Mesenchymal stem cell (in vitro differentiated cells and primary cell): Measurements from ENCODE around the gene HOXB1.

Source experiments
- DNase-seq: peaks from one replicate; pipeline ENCODE4 v3.0.0-alpha.2; 2013
- H2AFZ ChIP-seq: one replicate; pipeline ENCODE4 v1.6.1; 2013; ENCODE audit warnings: low read depth, mild to moderate bottlenecking, control low read depth, inconsistent platforms, low read length, moderate library complexity
- H2AK5ac ChIP-seq: 2 replicates; pipeline ENCODE4 v1.6.1; 2013; ENCODE audit warnings: low read length, moderate library complexity, mild to moderate bottlenecking, inconsistent platforms; ENCODE audit not compliant: severe bottlenecking
- H2BK120ac ChIP-seq: one replicate; pipeline ENCODE4 v1.6.1; 2013; ENCODE audit warnings: low read depth, mild to moderate bottlenecking, inconsistent platforms, low read length, moderate library complexity
- H2BK12ac ChIP-seq, 2 experiments: one replicate each; pipeline ENCODE4 v1.6.1; 2013; ENCODE audit warnings: inconsistent platforms in 2 of 2, low read length in 2 of 2, mild to moderate bottlenecking in 2 of 2, moderate library complexity in 2 of 2, control low read depth in 1 of 2
- H2BK15ac ChIP-seq: one replicate; pipeline ENCODE4 v1.6.1; 2013; ENCODE audit warnings: mild to moderate bottlenecking, low read depth, inconsistent platforms; ENCODE audit not compliant: poor library complexity, severe bottlenecking
- H2BK5ac ChIP-seq: 2 replicates; pipeline ENCODE4 v1.6.1; 2013; ENCODE audit warnings: low read depth, mild to moderate bottlenecking, low read length, control low read depth, inconsistent platforms; ENCODE audit not compliant: poor library complexity, severe bottlenecking
- H3K14ac ChIP-seq, 2 experiments: one replicate each; pipeline ENCODE4 v1.6.1; 2013; ENCODE audit warnings: inconsistent platforms in 2 of 2, low read length in 2 of 2, control low read depth in 1 of 2, mild to moderate bottlenecking in 1 of 2, moderate library complexity in 1 of 2
- H3K18ac ChIP-seq, 2 experiments: one replicate each; pipeline ENCODE4 v1.6.1; 2013; ENCODE audit warnings: inconsistent platforms in 2 of 2, low read length in 2 of 2, control low read depth in 1 of 2, low read depth in 1 of 2, mild to moderate bottlenecking in 1 of 2
- H3K23ac ChIP-seq, 2 experiments: one replicate each; pipeline ENCODE4 v1.6.1; 2013; ENCODE audit warnings: inconsistent platforms in 2 of 2, low read length in 2 of 2, mild to moderate bottlenecking in 2 of 2, moderate library complexity in 2 of 2, control low read depth in 1 of 2
- H3K27ac ChIP-seq: 2 replicates; pipeline ENCODE4 v1.5.1; 2013; ENCODE audit warnings: mild to moderate bottlenecking, moderate library complexity, low read length, control low read depth, inconsistent platforms; ENCODE audit not compliant: poor library complexity, severe bottlenecking
- H3K27me3 ChIP-seq, 2 experiments: 2 replicates each; pipeline versions ENCODE4 v1.6.1 to v1.7.0; 2013; ENCODE audit warnings: low read length in 2 of 2, mild to moderate bottlenecking in 2 of 2, moderate library complexity in 2 of 2, control low read depth in 1 of 2, inconsistent platforms in 1 of 2; ENCODE audit not compliant: control insufficient read depth in 1 of 2, insufficient read depth in 1 of 2
- H3K36me3 ChIP-seq, 2 experiments: 2 replicates each; pipeline versions ENCODE4 v1.6.1 to v1.7.0; 2013; ENCODE audit warnings: low read length in 2 of 2, control low read depth in 1 of 2, inconsistent platforms in 1 of 2, low read depth in 1 of 2, mild to moderate bottlenecking in 1 of 2; ENCODE audit not compliant: insufficient read depth in 2 of 2, control insufficient read depth in 1 of 2
- H3K4ac ChIP-seq, 2 experiments: one replicate each; pipeline ENCODE4 v1.6.1; 2013; ENCODE audit warnings: inconsistent platforms in 2 of 2, low read length in 2 of 2, mild to moderate bottlenecking in 2 of 2, moderate library complexity in 2 of 2, control low read depth in 1 of 2, low read depth in 1 of 2
- H3K4me1 ChIP-seq: 2 replicates; pipeline ENCODE4 v1.6.1; 2013; ENCODE audit warnings: low read depth, low read length, control low read depth; ENCODE audit not compliant: control insufficient read depth, insufficient read depth
- H3K4me2 ChIP-seq: 2 replicates; pipeline ENCODE4 v1.6.1; 2013; ENCODE audit warnings: low read length, mild to moderate bottlenecking, inconsistent platforms; ENCODE audit not compliant: poor library complexity, severe bottlenecking
- H3K4me3 ChIP-seq, 2 experiments: 2 replicates each; pipeline versions ENCODE4 v1.5.1 to v1.7.0; 2013; ENCODE audit warnings: low read length in 2 of 2, mild to moderate bottlenecking in 2 of 2, control low read depth in 1 of 2, low read depth in 1 of 2; ENCODE audit not compliant: insufficient read depth in 1 of 2
- H3K79me1 ChIP-seq: replicated peaks from 2 replicates; pipeline ENCODE4 v1.6.1; 2013; ENCODE audit warnings: mild to moderate bottlenecking, control low read depth, low read length, inconsistent platforms; ENCODE audit not compliant: poor library complexity, severe bottlenecking
- H3K9ac ChIP-seq: 2 replicates; pipeline ENCODE4 v1.7.0; 2013; ENCODE audit warnings: mild to moderate bottlenecking, low read length, moderate library complexity
- H3K9me3 ChIP-seq: 2 replicates; pipeline ENCODE4 v1.7.0; 2013; ENCODE audit warnings: mild to moderate bottlenecking, low read length; ENCODE audit not compliant: control insufficient read depth
- H4K8ac ChIP-seq: one replicate; pipeline ENCODE4 v1.6.1; 2013; ENCODE audit warnings: inconsistent platforms, mild to moderate bottlenecking, low read length, moderate library complexity
- H4K91ac ChIP-seq: one replicate; pipeline ENCODE4 v1.6.1; 2013; ENCODE audit warnings: mild to moderate bottlenecking, low read length, inconsistent platforms
- WGBS: methylation state at CpG from one replicate; pipeline ENCODE4 v1.1.7; 2013; ENCODE audit warnings: mixed read lengths; 5-methylcytosine and 5-hydroxymethylcytosine counted together

The HOXB1 gene

DNA sequence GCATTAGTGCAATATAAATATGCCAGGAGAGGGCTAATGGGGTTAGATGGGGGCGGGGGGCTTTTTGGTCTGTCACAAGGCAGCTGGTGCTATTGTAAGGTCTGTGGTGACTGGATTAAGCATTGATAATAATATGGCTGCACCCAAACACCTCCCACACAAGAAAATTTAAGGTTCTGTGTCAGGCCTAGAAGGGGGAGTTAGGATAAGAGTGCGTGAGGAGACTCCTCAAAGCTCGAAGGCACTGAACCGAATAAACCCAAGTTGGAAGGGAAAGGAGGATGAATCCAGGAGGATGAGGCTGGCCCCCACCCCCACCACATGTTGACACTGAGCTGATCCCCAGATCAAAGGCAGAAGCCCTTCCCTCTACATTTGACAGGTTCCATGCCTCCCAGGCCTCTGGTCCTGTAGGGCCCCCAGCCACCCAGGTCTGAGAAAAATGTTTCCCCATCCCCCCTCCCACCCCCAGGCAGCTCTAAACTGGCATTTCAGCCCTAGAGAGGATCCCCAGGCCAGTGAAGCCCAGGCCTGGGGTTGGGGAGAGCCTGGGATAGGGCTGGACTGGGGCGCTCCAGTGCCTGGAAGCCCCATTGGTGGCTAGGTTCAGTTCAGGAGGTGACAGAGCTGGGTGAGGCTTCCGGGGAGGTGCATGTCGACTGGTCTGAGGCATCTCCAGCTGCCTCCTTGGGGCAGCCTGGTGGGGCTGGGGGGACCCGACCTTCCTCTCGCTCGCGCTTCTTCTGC is 1.7 kb downstream of the HOXB1 start:
- peaks cover 10 to 17% of the 10 kb centered on the region in 2 experiments for H3K27me3 ChIP-seq

DNA sequence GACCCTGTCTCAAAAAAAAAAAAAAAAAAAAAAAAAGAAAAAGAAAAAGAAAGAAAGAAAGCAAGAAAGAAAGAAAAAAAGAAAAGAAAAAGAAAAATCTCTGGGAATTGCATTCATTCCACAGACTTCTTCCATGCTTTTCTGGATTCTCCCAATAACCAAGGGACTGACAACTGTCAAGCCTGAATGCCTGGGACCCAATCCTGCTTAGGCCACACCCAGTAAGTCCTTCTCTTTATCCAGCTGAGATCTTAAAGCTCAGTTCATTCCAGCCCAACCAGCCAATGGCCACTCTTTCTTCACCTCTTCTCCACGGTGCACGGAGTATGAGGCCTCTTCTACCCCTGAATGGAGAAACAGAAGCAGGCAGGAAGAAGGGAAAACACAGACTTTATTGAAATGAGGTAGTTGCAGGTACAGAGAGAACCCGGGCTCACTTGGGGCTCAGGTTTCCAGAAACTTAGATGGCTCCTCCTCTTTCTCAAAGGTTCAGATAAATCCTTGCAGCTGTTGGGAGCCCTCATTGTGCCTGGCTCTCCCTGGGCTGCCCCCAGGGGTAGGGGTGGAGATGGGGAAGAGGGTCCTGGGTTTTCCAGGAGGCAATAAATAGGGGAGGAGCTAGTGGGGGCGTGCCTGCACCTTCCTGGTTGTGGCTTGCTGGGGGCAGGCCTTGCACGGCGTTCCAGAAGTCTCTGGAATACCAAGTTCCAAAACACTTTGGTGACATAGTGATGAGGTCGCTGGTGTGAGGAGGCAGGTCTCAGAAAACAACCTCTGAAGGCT is 2.5 kb downstream of the HOXB1 start:
- Histone ChIP-seq H2AK5ac (peak overlapping the region; percentile 50), H3K4me2 (no peak overlapping the region), H3K9ac (no peak overlapping the region), H3K14ac (no peak overlapping the region), H2BK12ac (peak overlapping the region; percentile 56 to 60), H3K79me1 (no peaks in the 10 kb centered on the region), H3K4me1 (peaks cover 13% of the 10 kb centered on the region), H3K4me3 (no peak overlapping the region), H3K18ac (no peak overlapping the region), H2BK5ac (peak overlapping the region; percentile 58), H2AFZ (no peak overlapping the region), H2BK15ac (peak overlapping the region; percentile 64), H3K27me3 (peaks cover 10 to 17% of the 10 kb centered on the region in 2 experiments), H4K91ac (no peak overlapping the region), H3K4ac (no peak overlapping the region), H2BK120ac (no peak overlapping the region), H4K8ac (peak overlapping the region; percentile 82), H3K36me3 (no peaks in the 10 kb centered on the region), H3K23ac (peak overlapping the region in 1 of 2 experiments; percentile 45), H3K27ac (no peak overlapping the region), H3K9me3 (no peaks in the 10 kb centered on the region)
- WGBS = 27% methylated on average over 7 of the region's 7 CpGs
- DNase-seq = peak; percentile 10

More for the DNA sequence above, 1.7 kb downstream of the HOXB1 start:
- Histone ChIP-seq H3K4me3 (no peak overlapping the region), H2BK120ac (no peak overlapping the region), H3K4me1 (peaks cover 13% of the 10 kb centered on the region), H2BK5ac (no peak overlapping the region), H2BK12ac (no peak overlapping the region), H3K23ac (no peak overlapping the region), H2AK5ac (no peak overlapping the region), H3K27ac (no peak overlapping the region), H4K91ac (no peak overlapping the region), H3K9me3 (no peaks in the 10 kb centered on the region), H4K8ac (no peak overlapping the region), H2AFZ (no peak overlapping the region), H3K4ac (no peak overlapping the region), H3K4me2 (no peak overlapping the region), H3K14ac (no peak overlapping the region), H2BK15ac (peak overlapping the region; percentile 50), H3K79me1 (no peaks in the 10 kb centered on the region), H3K9ac (no peak overlapping the region), H3K36me3 (no peaks in the 10 kb centered on the region), H3K18ac (no peak overlapping the region)
- no peak for DNase-seq
- WGBS = 74% methylated on average over 10 of the region's 11 CpGs

DNA sequence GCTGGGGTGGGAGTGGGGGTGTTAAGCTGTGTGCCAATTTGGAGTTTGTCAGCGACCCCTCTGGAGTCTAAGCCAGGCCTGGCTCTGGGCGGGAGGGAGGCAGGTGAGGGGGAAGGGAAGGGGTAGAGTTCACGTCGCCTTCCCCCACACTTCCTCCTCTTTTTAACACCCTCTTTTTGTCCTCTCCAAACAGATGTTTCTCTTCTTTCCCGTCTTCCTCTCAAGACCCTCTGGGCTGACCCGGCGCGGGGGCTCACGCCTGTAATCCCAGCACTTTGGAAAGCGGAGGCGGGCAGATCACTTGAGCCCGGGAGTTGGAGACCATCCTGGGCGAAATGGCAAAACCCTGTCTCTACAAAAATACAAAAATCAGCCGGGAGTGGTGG is 3.3 kb downstream of the HOXB1 start:
- peak overlapping the region in 1 of 2 experiments; percentile 34 for H3K23ac ChIP-seq
- peak overlapping the region; percentile 81 for H4K8ac ChIP-seq
- 42% methylated on average over 12 of the region's 14 CpGs for WGBS

More for the DNA sequence above, 3.3 kb downstream of the HOXB1 start:
- no peak for DNase-seq
- H3K9ac ChIP-seq = no peak overlapping the region
- H3K9me3 ChIP-seq = no peaks in the 10 kb centered on the region
- peaks cover 13% of the 10 kb centered on the region for H3K4me1 ChIP-seq
- H3K79me1 ChIP-seq = no peaks in the 10 kb centered on the region
- no peak overlapping the region for H2AFZ ChIP-seq
- H3K4me3 ChIP-seq = no peak overlapping the region
- H3K36me3 ChIP-seq = no peaks in the 10 kb centered on the region
- H3K4ac ChIP-seq = peak overlapping the region; percentile 71 to 80
- peak overlapping the region; percentile 56 for H3K4me2 ChIP-seq
- H2BK5ac ChIP-seq = no peak overlapping the region
- peaks cover 10 to 17% of the 10 kb centered on the region in 2 experiments for H3K27me3 ChIP-seq
- H2AK5ac ChIP-seq = no peak overlapping the region
- peak overlapping the region; percentile 60 to 72 for H2BK12ac ChIP-seq
- no peak overlapping the region for H3K27ac ChIP-seq
- peak overlapping the region; percentile 89 for H4K91ac ChIP-seq
- H3K18ac ChIP-seq = peak overlapping the region; percentile 63 to 69
- H2BK15ac ChIP-seq = peak overlapping the region; percentile 96
- H2BK120ac ChIP-seq = peak overlapping the region; percentile 93
- peak overlapping the region in 1 of 2 experiments; percentile 75 for H3K14ac ChIP-seq
